Right ventricle myocardium superior (tissue), 1 donor: ENCODE results near the gene WSCD1. TPM values are rescaled to one million over a fixed set of nuclear protein-coding genes. Genes with fewer than 3 reads are reported as not detected.

Experiments used
- ATAC-seq: fragments of 200-7000 bp; cut with Tn5 transposase; one replicate; pipeline ENCODE4 v1.9.1; 2020; ENCODE audit warnings: mild to moderate bottlenecking; ENCODE audit not compliant: poor library complexity
- DNase-seq: peaks from one replicate; pipeline ENCODE4 v3.0.0-alpha.2; 2020
- intact Hi-C: fragments of 100-400 bp; cut with DNase I; formaldehyde crosslinking; loops from one replicate; pipeline ENCODE4 v1.11.2; 2022
- total RNA-seq: library from RNA; stranded (reverse); fragmentation: NEBNext Ultra II Directional; extraction: Animal tissue kit (Norgen Biotek cat#: 25700); gene quantifications from one replicate; pipeline ENCODE4 v1.2.1, GENCODE V29; 2021
- donor health status: DM: no; HTN: yes; CAD: no; lungs with severe emphysema.

WSCD1 gene
- total RNA-seq, 1 donor from 2014 or later, result 11.2 TPM

DNA sequence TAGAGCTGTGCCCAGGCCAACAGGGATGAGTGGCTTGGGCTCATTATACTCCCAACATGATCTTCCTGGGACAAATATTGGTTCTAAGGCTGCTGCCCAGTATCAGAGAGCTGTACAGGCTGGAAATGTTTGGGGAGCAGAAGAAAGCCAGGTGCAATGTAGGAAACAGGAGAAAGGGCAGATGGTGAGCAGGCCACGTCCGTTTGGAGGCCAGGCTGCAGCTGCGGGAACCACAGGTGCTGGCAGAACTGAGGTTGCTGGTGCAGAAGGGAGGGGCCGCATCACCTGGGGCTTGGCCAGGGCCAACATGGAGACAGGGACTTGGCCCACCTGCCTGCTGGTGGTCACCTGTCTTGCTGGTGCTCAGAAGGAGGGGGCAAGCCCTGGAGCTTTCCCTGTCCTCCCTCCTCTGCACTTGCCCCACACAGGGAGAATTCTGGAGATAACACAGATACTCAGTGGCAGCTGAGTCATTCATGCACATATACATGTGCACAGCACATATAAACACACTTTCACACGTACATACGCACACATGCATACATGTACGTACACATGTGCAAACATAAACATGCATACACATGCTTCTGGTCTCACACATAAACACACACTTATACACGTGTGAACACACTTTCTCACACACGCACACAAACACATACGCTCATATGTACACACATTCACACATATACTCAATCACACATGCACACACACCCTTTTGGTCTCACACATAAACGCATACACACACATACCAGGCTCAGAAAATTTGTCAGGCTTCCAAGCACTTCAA, 67.7 kb downstream of the WSCD1 start:
- DNase-seq, result no peak
- intact Hi-C loops, result no loop called here
- no peak for ATAC-seq

DNA sequence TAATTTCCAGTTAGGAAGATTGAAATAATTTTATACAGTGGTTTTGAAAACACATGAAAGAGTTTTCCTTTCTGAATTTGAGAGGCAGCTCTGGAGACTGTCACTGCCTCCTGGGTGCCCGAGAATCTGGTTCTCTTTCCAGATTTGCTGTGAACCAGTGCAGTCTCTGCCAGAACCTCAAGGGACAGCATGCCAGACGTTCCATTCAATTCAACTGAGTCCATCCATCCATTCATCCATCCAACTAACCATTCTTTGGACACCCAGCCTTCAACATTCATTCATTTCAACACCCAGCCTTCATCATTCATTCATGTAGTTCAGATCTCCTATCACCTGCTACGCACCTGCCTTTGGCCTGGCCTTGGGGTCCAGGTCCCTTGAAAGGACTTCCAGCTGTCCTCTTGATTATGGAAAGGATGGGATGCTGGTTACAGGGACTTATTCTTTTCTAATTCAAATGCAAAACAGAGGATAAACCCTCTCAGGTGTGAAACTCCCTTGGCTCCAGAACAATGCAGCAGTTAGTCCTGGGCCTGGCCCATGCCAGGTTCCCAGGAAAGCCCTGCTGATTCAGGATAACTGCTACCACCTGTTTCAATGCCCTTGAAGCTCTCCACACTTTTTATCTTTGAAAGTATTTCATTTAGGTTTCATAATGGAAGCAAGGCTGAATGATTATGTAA, 68.7 kb downstream of the WSCD1 start:
- intact Hi-C loops, result no loop called here
- ATAC-seq (no peak), DNase-seq (no peak)

DNA sequence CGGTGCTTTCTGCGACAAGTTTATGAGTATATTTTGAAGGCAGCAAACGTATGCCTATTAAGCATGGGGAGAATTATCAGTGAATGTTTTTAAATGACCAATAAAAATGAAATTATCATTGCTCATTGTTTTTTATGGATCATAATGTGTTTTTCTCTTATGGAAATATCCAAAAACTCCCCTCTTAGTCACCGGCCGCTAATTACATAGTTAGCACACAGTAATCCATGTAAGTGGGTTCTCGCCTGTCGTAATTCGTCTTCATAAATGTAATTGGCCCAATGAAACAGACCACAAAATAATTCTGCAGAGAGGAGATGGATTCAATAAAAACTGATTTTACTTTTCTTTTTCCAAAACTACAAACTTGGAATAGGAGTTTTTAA, 69.3 kb downstream of the WSCD1 start:
- ATAC-seq, result no peak
- intact Hi-C loops, result no loop called here

DNA sequence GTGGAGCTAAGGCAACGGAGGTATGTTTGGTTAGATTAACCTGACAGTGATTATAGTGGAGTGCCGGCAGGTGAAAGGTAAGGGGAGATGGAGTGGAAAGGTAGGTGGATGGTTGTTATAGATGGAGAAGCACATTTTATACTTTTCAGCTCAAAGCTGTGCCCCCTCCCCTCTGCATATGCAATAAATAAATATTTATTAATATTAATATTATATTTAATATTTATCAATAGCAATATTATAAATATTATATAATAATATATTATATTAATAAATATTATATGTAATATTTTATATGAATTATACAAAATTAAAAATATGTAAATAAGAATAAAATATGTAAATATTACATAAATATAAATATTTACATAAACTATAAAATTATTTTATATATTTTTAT, 70.0 kb downstream of the WSCD1 start:
- DNase-seq (no peak), ATAC-seq (no peak)
- intact Hi-C loops, result no loop called here

More for the DNA sequence above, 69.3 kb downstream of the WSCD1 start:
- DNase-seq, result no peak

DNA sequence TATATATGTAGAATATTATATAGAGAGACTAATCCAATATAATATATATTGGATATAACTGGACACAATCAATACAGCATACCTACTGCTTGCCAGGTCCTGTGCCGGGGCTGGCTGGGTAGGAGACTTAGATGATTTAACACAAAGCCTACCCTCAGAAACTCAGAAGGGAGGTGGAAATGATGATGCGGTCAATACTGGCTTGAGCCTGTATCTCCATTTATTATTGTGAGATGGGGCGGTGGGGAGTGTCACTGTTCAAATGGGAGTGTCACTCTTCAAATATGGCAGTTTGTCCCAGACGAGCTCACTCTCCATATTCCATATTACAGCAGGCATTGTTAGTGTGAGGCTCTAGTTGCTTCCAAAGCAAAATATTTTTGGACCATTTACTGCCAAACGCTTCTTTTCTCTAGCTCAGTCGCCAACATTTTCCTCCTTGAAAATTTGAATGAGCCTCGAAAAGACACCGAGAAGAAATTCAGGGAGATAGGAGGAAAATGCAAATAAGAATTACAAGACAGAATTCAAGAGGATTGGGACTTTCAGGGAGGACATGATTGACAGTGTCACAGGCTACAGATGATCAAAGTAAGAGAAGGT, 70.7 kb downstream of the WSCD1 start:
- intact Hi-C loops, result no loop called here
- DNase-seq (no peak), ATAC-seq (no peak)

DNA sequence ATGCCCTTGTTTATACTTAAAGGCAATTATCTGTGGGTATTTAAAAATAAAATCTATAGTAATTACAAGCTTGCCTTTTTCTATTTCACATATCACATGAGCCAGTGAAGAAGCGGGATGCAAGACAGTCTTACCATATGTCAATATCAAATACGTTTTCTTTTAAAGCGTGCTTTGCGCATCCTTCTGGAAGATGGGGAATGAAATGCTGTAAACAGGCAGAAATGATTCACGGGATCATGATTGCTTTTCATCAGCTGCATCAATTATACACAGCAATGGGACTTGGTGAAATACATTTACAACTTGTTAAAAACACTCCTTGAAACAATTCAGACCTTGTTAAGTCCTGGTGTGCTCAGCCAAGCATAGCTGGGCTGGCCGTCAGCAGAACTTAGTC, 72.5 kb downstream of the WSCD1 start:
- ATAC-seq, result no peak
- intact Hi-C loops, result no loop called here
- no peak for DNase-seq

DNA sequence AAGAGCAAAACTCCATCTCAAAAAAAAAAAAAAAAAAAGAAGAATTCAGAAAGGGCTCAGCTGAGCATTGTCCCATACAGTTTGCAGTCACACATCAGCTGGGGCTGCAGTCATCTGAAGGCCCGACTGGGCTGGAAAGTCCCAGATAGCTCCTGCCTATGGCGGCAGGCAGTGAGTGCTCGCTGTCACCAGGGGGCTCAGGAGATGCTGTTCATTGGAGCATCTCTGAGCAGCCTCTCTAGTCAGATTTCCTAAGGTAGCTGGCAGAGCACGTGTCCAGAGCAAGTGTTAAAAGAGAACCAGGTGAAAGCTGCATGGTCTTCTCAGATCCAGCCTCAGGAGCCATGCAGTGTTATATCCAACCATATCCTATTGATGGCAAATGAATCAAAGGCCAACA, 75.8 kb downstream of the WSCD1 start:
- no peak for ATAC-seq
- DNase-seq, result no peak
- intact Hi-C loops, result no loop called here

DNA sequence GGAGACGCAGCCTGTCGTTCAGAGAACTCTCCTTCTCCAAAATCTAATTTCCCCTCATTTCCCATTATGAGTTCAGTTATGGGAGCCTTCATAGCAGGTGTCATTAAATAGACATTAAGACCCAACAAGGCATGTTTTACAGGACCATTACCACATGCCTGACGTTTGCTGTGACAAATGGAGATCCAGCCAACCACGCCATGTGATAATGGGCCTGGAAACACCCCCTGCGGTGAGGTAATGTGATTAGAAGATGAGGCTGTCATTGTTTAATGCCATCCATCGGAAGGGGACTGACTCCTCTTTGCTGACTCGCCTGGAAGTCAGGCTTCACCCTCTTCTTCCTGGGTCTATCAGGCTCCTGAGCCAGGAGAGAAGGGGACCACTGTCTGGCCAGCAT, 76.9 kb downstream of the WSCD1 start:
- DNase-seq (no peak), ATAC-seq (no peak)
- intact Hi-C loops, result no loop called here

DNA sequence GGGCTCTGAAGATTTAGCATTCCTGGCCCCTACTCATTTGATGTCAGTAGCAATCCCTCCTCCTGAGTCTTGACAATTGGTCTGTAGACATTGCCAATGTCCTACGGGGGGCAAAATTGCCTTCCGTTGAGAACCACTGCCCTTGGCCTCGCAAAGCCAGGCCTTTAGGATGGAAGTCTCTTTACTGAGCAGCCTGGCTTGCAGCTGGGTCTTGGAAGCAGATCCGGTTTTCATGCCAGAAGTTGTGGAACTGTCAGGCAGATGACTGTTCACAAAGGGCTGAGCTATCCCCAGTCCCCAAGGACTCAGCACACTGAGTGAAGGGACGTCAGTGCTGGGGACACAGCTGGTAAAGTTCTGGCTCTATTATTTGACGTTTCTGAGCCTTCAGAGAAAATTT, 83.2 kb downstream of the WSCD1 start:
- ATAC-seq (no peak), DNase-seq (no peak)
- intact Hi-C loops, result no loop called here

DNA sequence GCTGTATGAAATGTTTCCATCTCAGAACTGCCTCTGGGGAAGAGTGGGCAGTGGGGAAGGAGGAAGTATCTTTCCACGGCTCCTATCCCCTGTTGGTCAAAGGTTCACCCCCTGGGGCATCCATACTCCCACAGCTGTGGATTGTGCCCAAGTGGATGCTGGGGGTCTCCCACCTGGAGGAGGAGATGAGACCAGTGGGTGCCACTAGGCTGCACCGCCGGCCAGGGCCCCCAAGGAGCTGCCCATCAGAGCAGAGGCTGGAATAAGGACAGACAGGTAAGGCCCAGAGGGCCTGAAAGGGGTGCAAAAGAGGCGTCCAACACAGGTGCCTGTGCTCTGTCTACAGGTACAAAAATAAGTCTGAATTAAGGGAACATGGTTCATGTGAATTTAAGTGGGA, 87.5 kb downstream of the WSCD1 start:
- no peak for DNase-seq
- ATAC-seq, result no peak
- intact Hi-C loops, result no loop called here

DNA sequence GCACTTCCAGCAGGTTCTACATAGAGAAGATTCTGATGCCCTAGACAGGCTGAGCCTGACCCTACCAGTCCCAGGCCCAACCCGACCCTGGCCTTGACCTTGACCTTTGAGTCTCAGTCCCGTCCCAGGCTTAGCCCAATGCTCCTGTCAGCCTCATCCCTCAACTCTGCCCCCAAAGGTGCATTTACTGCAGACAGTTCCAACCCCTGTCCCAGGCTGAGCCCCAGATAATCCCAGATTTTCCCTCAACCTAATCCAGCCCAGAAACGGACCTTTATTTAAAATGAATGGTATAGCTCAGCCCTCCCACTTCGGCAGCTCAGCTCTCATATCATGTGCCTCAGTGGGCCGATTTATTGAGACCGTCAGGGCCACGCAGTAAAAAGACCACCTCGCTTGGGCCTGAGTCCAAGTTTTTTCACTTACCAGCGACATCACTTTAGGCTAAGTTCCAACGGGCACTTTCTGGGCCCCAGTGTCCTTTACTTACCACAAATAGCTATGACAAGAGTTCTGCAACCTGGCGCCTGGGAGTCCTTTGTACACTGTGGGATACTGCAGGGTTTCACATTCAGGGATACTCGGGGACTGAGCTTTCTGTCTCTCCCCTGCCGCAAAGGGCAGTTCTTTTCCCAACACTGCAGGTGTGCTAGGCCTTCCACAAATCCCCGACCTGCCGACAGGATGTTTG, 89.5 kb downstream of the WSCD1 start:
- ATAC-seq (no peak), DNase-seq (no peak)
- intact Hi-C loops, result no loop called here

DNA sequence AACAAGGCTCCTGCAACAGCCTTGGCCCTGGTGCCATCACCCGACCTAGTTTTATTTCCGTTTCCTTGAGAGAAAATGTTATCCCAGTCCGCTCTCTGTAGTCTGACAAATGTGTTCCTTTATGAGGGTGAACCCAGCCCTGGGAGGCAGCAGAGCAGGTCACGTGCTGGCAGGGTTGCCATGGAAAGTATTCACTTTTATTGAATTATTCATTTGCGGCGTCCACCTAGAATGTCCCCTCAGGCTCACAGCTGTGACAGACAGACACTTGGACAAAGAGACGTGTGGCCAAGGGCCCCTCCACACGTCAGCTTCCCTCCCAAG, 90.0 kb downstream of the WSCD1 start:
- intact Hi-C loops, result no loop called here
- ATAC-seq (no peak), DNase-seq (no peak)

DNA sequence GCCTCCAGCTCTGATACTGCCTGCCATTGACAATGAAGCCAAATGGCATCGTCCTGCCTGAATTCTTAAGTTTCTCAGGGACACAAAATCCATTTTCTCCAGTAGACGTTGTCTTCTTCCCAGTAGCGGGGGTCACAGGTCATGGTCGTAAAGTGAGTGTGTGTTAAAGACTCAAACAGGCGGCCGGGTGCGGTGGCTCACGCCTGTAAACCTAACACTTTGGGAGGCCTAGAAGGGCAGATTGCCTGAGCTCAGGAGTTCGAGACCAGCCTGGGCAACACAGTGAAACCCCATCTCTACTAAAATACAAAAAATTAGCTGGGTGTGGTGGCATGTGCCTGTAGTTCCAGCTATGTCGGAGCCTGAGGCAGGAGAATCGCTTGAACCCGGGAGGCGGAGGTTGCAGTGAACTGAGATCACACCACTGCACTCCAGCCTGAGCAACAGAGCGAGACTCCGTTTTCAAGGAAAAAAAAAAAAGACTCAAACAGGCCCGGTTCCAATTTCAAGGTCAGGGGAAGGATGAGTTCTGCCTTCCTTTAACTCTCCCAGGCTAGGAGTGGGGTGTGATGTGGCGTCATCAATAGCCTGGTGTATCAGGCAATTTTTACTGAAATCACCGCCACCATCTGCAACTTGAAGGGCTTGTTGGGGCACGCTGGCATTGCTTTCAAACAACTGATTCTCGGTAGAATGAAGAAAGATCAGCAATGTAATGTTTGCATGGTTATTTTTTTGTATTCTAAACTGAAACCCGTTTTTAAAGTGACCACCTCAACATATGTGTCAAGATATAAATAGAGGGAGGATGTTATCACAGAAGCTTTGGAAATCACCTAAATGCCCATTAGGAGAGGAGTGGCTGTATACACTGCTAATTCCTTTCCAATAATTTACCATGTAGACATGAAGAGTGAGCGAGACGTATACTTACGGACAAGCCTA, 91.0 kb downstream of the WSCD1 start:
- intact Hi-C loops, result no loop called here

DNA sequence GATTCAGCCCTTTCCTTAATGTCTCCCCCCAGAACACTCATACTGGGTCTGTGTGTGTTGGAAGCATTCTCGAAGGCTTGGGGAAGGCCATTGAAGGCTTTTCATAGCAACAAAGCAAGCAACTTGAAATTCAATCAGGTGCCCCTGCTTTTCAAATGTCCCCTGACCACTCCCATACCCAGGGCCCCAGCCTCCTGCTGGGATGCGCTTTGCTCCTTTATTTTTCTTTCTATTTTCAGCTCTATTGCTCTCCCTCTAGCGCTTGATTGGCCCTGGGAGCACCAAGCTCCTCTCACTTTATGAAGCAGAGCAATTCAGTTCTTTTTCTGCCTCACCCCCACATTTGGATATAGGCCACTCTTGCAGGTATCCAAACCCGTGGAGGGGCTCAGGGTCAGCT, 92.0 kb downstream of the WSCD1 start:
- no peak for DNase-seq
- ATAC-seq, result no peak
- intact Hi-C loops, result no loop called here

More for the DNA sequence above, 91.0 kb downstream of the WSCD1 start:
- ATAC-seq, result no peak
- no peak for DNase-seq

DNA sequence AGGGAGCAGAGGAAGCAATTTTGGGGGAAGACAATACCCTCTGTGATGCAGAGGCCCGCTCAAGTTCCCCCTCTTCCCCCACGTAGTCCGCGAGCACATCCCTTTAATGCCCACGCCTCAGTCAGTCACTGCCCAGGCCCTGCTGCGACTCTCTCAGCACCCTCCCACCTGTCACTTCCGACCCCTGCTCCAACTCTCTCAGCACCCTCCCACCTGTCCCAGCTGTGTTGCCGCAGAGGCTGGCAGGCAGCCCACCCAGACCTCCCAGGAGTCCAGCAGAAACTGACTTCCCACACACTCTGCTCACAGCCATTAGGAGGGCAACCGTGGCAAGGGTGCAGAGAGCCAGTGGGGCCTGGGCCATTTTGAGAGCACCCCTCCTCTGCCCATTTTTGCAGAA, 92.7 kb downstream of the WSCD1 start:
- intact Hi-C loops, result no loop called here
- no peak for ATAC-seq
- DNase-seq, result no peak

DNA sequence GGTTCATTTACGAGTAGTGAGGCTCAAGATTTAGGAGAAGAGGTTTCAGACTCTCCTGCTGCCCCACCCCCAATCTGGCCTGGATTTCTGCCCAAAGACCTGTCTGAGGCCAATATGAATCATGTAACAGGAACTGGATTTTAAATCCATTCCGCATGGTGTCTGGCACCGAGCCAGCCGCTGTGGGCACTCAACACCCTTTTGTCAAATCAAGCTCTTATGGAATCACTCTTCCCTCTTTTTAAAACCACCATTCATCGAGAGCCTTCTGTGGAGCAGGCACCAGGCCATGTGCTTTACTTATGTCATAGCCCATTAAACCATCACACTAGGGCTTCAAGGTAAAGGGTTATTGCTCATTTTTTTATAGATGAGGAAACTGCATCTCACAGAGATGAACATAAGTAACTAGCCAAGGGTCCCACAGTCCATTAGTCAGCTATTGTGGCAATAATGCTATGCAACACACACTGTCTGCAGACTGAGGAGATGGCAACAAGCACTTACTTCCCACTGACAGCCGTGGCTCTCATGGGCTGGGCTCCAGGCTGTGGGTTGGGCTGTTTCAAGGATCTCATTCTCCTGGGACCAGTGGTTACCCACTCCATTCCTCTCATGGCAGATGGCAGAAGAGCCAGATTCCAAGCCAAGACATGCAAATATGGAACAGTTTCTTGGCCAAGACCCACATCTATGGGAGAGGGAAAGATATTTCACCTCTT, 93.6 kb downstream of the WSCD1 start:
- intact Hi-C loops, result no loop called here
- ATAC-seq (no peak), DNase-seq (peak; percentile 50)

DNA sequence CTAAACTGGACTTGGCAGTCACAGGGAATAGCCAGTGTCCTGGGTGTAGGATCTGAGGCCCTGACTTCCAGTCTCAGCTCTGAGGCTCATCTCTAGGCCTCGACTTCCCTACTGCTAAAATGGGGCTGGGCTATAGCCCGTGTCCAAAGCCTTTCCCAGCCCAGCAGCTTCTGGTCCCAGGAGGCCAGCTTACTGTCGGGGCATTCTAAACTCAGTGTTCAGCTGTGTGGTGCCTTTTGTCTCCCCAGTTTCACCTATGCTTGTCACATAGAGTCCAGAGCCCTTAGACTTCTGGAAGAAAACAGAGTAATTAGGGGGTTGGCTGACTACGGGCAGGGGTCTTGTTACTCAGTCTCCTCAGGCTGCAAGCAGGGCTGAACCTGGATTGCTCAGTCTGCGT, 94.8 kb downstream of the WSCD1 start:
- no peak for ATAC-seq
- intact Hi-C loops, result no loop called here
- DNase-seq, result no peak

DNA sequence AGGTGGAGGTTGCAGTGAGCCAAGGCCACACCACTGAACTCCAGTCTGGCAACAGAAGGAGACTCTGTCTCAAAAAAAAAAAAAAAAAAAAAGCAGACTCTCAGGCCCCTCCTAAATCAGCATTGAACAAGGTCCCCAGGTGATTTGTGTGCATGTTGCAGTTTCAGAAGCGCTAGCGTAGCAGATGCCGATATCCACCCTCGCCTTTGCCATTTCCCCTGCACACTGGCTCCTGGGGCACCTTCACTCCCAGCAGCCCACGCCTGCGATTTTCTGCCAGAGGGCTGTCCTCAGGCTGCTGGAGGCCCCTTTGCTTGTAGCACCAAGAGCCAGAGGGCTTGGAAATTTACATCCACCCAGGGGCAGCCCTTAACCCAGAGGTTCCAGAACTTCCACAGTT, 95.6 kb downstream of the WSCD1 start:
- no peak for DNase-seq
- no peak for ATAC-seq
- intact Hi-C loops, result no loop called here
